Measurements from ENCODE around the gene MCU.
"Not testable (repeated sequence)": the region's sequence is repeated elsewhere in the genome, so short reads cannot be mapped to it uniquely, and the experiment has no call there.

The MCU gene

DNA sequence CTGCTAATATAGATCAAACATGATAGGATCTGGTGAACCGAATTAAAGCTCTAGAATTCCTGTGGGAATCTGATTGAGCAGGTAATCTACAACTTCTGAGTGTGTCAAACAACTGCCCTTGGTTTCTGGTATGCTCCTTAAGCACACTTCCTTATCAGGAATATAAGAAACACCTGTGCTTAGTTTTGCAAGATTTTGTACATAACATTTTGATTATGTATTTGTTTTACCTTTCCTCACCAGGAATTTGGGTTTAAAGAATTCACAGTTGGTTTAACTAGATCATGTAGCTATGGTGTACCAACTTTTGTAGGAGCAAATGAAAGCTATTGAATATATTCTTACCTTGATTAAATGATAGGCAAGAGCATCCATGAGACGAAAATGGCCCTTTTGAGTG is 40.6 kb downstream of the MCU start:
- DNase-seq: no peak

DNA sequence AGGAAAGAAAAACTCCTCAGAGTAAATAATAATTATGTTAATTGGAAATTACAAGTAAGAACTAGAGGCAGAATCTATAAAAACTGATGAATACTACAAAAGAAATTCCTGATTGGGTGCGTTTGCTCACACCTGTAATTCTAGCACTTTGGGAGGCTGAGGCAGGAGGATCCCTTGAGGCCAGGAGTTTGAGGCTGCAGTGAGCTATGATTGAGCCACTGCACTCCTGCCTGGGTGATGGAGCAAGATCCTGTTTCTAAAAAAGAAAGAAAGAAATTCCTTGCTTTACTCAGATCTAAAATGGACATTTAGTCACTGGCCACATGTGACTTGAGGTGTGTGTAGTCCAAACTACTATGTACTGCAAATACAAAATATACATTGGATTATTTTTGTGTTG is 42.0 kb downstream of the MCU start:
- no peak for DNase-seq

- no peak for DNase-seq
Measured at GRCh38 chr10:72735288-72735936, 43.5 kb downstream of the MCU start.

- DNase-seq: no peak
Measured at GRCh38 chr10:72736176-72736827, 44.4 kb downstream of the MCU start.

GRCh38 chr10:72736828-72737220 is 44.9 kb downstream of the MCU start:
- DNase-seq: no peak

GRCh38 chr10:72737357-72737756 is 45.4 kb downstream of the MCU start:
- not testable (repeated sequence) for DNase-seq

- DNase-seq: no peak
Measured at GRCh38 chr10:72738486-72738885, 46.5 kb downstream of the MCU start.

GRCh38 chr10:72740528-72740927 is 48.6 kb downstream of the MCU start:
- DNase-seq: no peak

DNA sequence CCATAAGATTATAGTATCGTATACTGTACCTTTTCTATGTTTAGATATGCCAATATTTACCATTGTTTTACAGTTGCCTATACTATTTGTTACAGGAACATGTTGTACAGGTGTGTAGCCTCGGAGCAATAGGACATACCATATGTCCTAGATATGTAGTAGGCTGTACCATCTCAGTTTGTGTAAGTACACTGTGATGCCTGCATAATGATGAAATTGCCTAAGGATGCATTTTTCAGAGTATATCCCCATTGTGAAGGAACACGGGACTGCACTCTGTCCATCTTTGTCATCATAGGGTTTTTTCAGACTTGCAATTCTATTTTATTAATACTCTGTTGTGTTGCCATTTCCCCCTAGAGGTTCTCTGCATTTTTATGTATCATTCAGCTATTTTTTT is 50.1 kb downstream of the MCU start:
- DNase-seq: no peak

DNA sequence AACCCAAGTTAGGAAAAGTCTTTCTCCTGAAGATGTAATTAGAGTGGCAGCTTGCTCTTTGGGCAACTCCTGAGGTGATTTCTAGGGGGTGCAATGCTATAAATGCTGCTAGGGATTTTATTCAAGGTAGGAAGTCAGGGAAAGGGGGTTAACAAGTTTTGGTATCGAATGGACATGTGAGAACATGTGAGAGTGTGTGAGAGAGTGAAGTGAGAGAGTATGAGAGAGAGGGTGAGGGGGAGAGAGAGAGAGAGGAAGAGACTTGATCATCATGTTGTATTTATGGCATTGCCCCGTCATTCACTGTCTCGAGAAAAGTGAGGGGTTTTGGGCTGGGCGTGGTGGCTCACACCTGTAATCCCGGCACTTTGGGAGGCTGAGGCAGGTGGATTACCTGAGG is 50.9 kb downstream of the MCU start:
- no peak for DNase-seq

DNA sequence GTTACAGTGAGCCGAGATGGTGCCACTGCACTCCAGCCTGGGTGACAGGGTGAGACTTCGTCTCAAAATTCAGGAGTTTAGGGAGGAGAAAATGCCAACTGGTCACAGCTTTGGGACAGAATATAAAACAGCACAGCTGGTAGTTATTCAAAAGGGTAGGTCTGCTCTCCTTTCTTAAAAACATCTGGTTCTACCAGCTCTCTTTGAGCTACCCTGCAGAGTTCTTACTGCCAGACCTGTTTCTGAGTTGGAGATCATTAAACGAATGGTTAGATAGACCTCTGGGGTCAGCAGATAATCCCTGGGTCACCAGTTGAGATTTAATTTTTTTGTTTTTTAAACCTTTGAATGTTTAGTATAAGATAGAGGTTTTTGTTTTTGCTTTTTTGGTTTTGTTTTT is 52.6 kb downstream of the MCU start:
- no peak for DNase-seq

DNA sequence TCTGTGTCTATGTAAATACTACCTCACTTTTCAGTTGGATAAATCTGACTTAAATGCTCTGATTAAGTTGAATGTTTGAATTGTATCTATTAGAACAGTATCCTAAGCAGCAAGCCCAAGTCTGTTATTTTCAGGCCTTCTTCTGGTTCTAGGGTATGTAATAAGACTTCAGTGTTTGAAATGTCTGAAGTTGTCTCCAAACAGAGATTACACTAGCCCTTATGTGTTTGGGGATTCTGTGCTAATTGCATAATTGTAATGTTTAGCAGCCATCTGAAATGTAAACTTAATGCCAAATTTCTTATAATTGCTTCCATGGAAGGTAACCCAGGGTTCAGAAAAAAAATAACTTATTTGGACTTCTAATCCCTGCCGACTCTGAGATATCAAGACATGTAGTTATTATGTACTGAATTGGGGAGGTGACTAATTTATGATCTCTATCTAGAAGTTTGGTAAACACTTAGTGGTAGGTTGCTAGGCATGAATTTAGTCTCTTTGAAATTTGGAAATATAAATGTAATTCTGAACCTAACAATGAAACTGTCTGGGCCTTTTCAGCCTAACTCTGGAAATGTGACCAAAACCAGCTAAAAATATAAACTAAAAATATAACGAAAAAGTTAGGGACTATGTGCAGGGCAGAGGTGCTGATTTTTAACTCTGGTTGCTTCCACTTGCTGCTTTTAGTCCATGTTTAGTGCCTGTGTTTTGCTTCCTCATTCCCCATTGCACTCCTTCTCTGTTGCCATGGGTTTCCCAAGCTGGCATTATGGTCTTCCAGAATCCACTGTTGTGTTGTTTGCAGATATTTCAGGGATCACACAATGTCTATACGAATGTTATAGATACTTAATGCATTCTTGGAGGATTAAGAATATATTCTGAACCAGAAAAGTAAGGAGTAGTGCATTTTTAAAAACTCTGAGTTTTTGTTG is 54.8 kb downstream of the MCU start:
- peak; percentile 61 to 66 for DNase-seq

DNA sequence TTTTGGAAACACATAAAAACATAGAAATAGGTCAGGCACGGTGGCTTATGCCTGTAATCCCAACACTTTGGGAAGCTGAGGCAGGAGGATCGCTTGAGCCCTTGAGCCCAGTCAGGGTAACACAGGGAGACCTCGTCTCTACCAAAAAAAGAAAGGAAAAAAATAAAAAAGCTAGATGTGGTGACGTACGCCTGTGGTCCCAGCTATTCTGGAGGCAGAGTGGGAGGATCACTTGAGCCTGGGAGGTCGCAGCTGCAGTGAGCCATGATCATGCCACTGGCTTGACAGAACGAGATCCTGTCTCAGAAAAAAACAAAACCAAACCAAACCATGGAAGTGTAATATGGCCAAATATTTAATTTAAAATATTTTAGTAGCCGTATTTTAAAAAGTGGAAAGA is 55.6 kb downstream of the MCU start:
- no peak for DNase-seq

GRCh38 chr10:72753760-72754231 is 61.9 kb downstream of the MCU start:
- DNase-seq: peak; percentile 91 to 93

GRCh38 chr10:72754275-72755032 is 62.5 kb downstream of the MCU start:
- DNase-seq: no peak

DNA sequence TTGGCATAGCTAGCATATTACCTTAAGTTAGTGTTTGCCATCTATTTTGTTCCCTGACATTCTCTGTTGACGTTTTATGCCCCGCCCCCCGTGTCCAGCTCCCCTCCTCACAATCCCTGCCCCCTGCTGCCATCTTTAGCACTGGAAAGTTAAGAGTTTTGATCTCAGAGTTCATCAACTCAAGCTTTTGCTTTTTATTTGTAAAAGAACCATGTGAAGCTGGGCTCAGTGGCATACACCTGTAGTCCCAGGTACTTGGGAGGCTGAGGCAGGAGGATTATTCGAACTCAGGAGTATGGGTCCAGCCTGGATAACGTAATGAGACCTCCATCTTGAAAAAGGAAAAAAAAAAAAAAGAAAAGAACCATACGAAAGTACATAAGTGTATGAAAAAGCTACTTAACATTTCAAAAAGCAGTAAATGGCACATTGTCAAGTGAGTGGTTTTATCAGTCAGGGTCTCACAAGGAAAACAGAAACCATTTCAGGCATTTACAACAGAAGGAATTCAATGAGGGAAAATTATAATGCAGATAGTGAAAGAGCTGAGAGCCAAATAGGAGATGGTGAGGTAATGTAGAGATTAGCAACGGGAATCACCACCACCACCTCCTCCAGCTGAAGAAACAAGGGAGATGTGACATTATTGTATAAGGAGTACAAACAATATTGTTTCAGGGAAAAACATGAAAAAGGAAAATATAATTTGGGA is 64.9 kb downstream of the MCU start:
- no peak for DNase-seq

GRCh38 chr10:72757732-72758131 is 65.8 kb downstream of the MCU start:
- no peak for DNase-seq

- DNase-seq: not testable (repeated sequence)
Measured at GRCh38 chr10:72758930-72759329, 67.0 kb downstream of the MCU start.

DNA sequence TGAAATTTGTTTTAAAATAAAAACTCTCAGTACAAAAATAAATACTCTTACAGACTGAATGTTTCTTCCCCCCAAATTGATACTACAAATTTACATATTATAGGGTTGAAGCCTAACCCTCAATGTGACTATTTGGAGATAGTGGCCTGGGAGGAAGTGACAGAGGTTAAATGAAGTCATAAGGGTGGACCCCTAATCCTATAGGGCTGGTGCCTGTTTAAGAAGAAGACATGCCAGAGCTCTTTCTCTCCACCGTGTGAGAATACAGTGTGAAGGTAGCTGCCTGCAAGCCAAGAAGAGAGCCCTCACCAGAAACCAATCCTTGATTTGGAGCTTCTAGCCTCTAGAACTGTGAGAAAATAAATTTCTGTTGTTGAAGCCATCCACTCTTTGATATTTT is 67.6 kb downstream of the MCU start:
- DNase-seq: no peak

DNA sequence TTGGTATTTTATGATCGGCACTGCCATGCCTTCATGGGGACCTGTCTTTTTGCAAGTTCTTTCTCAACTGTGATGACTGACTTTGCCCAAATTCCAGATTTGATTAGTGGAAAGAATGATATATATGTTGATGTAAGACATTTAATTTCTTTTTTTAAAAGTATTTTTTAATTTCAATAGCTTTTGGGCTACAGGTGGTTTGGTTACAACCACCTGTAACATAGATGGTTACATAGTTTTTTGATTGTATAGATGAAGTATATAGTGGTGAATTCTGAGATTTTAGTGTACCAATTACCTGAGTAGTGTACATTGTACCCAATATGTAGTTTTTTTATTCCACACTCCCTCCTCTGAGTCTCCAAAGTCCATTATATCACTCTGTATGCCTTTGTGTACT is 69.6 kb downstream of the MCU start:
- DNase-seq: no peak

GRCh38 chr10:72762042-72762441 is 70.1 kb downstream of the MCU start:
- no peak for DNase-seq

GRCh38 chr10:72763201-72763600 is 71.3 kb downstream of the MCU start:
- no peak for DNase-seq
